ENCODE data around the gene FAM20B. TPM values are rescaled to one million over a fixed set of nuclear protein-coding genes. Genes with fewer than 3 reads are reported as not detected.

The FAM20B gene
- total RNA-seq, 2 donors from 2014 or later = 47.7 to 52.4 TPM

DNA sequence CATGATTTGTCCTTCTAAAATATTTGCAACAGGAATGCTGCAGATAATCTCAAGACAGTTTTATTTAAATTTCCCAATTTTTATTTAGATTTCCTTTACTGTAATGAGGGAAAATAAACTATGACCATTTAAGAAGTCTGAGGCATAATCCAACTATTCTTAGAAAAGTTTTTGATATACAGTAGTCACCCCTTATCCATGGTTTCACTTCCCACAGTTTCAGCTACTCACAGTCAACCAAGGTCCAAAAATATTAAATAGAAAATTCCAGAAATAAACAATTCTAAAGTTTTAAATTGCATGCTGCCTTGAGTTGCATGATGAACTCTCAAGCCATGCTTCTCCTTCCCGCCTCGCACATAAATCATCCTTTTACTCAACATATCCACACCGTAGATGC, 89.5 kb downstream of the FAM20B start:
- H3K27me3 Mint-ChIP-seq (ENCODE audit: insufficient read depth) = no peaks in the 10 kb centered on the region
- Histone ChIP-seq H3K27me3 (ENCODE audit: control insufficient read depth, insufficient read depth, low read length, poor library complexity, severe bottlenecking) (no peaks in the 10 kb centered on the region), H3K36me3 (ENCODE audit: control insufficient read depth, insufficient read depth, low read length) (peaks cover 67% of the 10 kb centered on the region), H3K9me3 (ENCODE audit: control insufficient read depth, low read length) (no peaks in the 10 kb centered on the region), H3K27ac (ENCODE audit: low read depth, low read length) (no peak overlapping the region), H3K4me3 (ENCODE audit: low read length) (no peak overlapping the region), H3K9ac (ENCODE audit: extremely low read depth, low read length, poor library complexity, severe bottlenecking) (no peak overlapping the region), H3K4me1 (ENCODE audit: control insufficient read depth, insufficient read depth, low read length) (no peaks in the 10 kb centered on the region)
- H3K9me3 Mint-ChIP-seq = no peaks in the 10 kb centered on the region
- H3K4me3 Mint-ChIP-seq = no peak overlapping the region
- no peak overlapping the region for H3K27ac Mint-ChIP-seq
- no peak for TF ChIP-seq CTCF (conservative IDR thresholded peaks at IDR 0.05)
- DNase-seq = no peak
- WGBS, 2 experiments (ENCODE audit: insufficient coverage in 1 of 2, insufficient read length in 1 of 2) = 97 to 100% methylated on average over 2 to 3 of the region's 3 CpGs
- peaks cover 53% of the 10 kb centered on the region for H3K36me3 Mint-ChIP-seq (ENCODE audit: low read depth)
- H3K4me1 Mint-ChIP-seq = no peaks in the 10 kb centered on the region

GRCh38 chr1:179119513-179119912, 93.8 kb downstream of the FAM20B start:
- peaks cover 60% of the 10 kb centered on the region for H3K36me3 ChIP-seq (ENCODE audit: control insufficient read depth, insufficient read depth, low read length)
- H3K27ac ChIP-seq (ENCODE audit: low read depth, low read length) = no peak overlapping the region
- no peaks in the 10 kb centered on the region for H3K27me3 Mint-ChIP-seq (ENCODE audit: insufficient read depth)
- H3K4me1 ChIP-seq (ENCODE audit: control insufficient read depth, insufficient read depth, low read length) = no peaks in the 10 kb centered on the region
- H3K4me3 ChIP-seq (ENCODE audit: low read length) = no peak overlapping the region
- H3K4me1 Mint-ChIP-seq = no peaks in the 10 kb centered on the region
- H3K27me3 ChIP-seq (ENCODE audit: control insufficient read depth, insufficient read depth, low read length, poor library complexity, severe bottlenecking) = no peaks in the 10 kb centered on the region
- H3K27ac Mint-ChIP-seq = no peak overlapping the region
- H3K9ac ChIP-seq (ENCODE audit: extremely low read depth, low read length, poor library complexity, severe bottlenecking) = no peak overlapping the region
- no peak for DNase-seq
- no peak overlapping the region for H3K4me3 Mint-ChIP-seq
- no peaks in the 10 kb centered on the region for H3K9me3 ChIP-seq (ENCODE audit: control insufficient read depth, low read length)
- H3K36me3 Mint-ChIP-seq (ENCODE audit: low read depth) = peaks cover 57% of the 10 kb centered on the region
- no peaks in the 10 kb centered on the region for H3K9me3 Mint-ChIP-seq
- no peak for TF ChIP-seq CTCF (conservative IDR thresholded peaks at IDR 0.05)

- Mint-ChIP-seq H3K36me3 (ENCODE audit: low read depth) (peaks cover 58% of the 10 kb centered on the region), H3K27me3 (ENCODE audit: insufficient read depth) (no peaks in the 10 kb centered on the region), H3K27ac (no peak overlapping the region), H3K4me1 (no peaks in the 10 kb centered on the region), H3K9me3 (no peaks in the 10 kb centered on the region), H3K4me3 (no peak overlapping the region)
- H3K27me3 ChIP-seq (ENCODE audit: control insufficient read depth, insufficient read depth, low read length, poor library complexity, severe bottlenecking) = no peaks in the 10 kb centered on the region
- H3K36me3 ChIP-seq (ENCODE audit: control insufficient read depth, insufficient read depth, low read length) = peaks cover 60% of the 10 kb centered on the region
- no peak for DNase-seq
- no peak overlapping the region for H3K27ac ChIP-seq (ENCODE audit: low read depth, low read length)
- no peak overlapping the region for H3K4me3 ChIP-seq (ENCODE audit: low read length)
- TF ChIP-seq CTCF (conservative IDR thresholded peaks at IDR 0.05) = no peak
- 94 to 95% methylated on average over 2 of the region's 2 CpGs for WGBS, 2 experiments (ENCODE audit: insufficient coverage in 1 of 2, insufficient read length in 1 of 2)
- H3K9me3 ChIP-seq (ENCODE audit: control insufficient read depth, low read length) = no peaks in the 10 kb centered on the region
- no peaks in the 10 kb centered on the region for H3K4me1 ChIP-seq (ENCODE audit: control insufficient read depth, insufficient read depth, low read length)
- H3K9ac ChIP-seq (ENCODE audit: extremely low read depth, low read length, poor library complexity, severe bottlenecking) = no peak overlapping the region
Observed at GRCh38 chr1:179120736-179121135, 95.0 kb downstream of the FAM20B start.
